Measurements from ENCODE around the gene S100A5. TPM values are rescaled to one million over a fixed set of nuclear protein-coding genes. Genes with fewer than 3 reads are reported as not detected.

Gene S100A5
- total and polyA plus RNA-seq, 9 of the 15 experiments (the other 6 are each of a cell fraction or from before 2014, with no cell fraction given), result 0.56 to 1.4 (median 0.64) TPM; not detected in 5

GRCh38 chr1:153561466-153561985 lies 20.8 kb upstream of the S100A5 start:
- peaks cover 13% of the 10 kb centered on the region in 2 experiments for H3K4me1 ChIP-seq (replicated peaks in 1 of 2; ENCODE audit: control insufficient read depth in 2 of 2, insufficient read depth in 2 of 2, low read length in 2 of 2)
- WGBS (ENCODE audit: insufficient coverage, low coverage, missing lambda C conversion rate), result 69% methylated on average over 3 of the region's 3 CpGs
- intact Hi-C loops (cut with micrococcal nuclease), result no loop called here

More at GRCh38 chr1:153561466-153561985, 20.8 kb upstream of the S100A5 start:
- TF ChIP-seq MAFK (IDR thresholded peaks at IDR 0.05; ENCODE audit: low read length) (no peak), GABPB2 (CRISPR knock-in tag; conservative IDR thresholded peaks at IDR 0.05) (no peak), CBFB (CRISPR knock-in tag; IDR thresholded peaks at IDR 0.05) (no peak), ZNF347 (CRISPR knock-in tag; IDR thresholded peaks at IDR 0.05; ENCODE audit: low read depth) (no peak), POLR3G (IDR thresholded peaks at IDR 0.05; ENCODE audit: extremely low read depth, insufficient read length, insufficient replicate concordance) (no peak), SREBF2 (CRISPR knock-in tag; IDR thresholded peaks at IDR 0.05) (no peak), MAZ (CRISPR knock-in tag; conservative IDR thresholded peaks at IDR 0.05 in 1 of 2, IDR thresholded peaks at IDR 0.05 in 1 of 2) (no peak), RBM39 (optimal IDR thresholded peaks at IDR 0.05; ENCODE audit: low read depth, low read length) (no peak), ATF7 (IDR thresholded peaks at IDR 0.05) (no peak), MED1 (CRISPR knock-in tag; IDR thresholded peaks at IDR 0.05; ENCODE audit: borderline replicate concordance) (no peak), ZNF431 (CRISPR knock-in tag; IDR thresholded peaks at IDR 0.05) (no peak), ZNF436 (CRISPR knock-in tag; IDR thresholded peaks at IDR 0.05) (no peak), NELFE (IDR thresholded peaks at IDR 0.05; ENCODE audit: insufficient read depth, insufficient read length) (no peak), SMC3 (conservative IDR thresholded peaks at IDR 0.05; ENCODE audit: insufficient read depth, low read depth, low read length) (no peak), EGR1 (conservative IDR thresholded peaks at IDR 0.05) (no peak), TSC22D4 (tag; IDR thresholded peaks at IDR 0.05) (no peak), DDX20 (tag; IDR thresholded peaks at IDR 0.05; ENCODE audit: low read depth) (no peak)
- TF ChIP-seq, protein P1, sequence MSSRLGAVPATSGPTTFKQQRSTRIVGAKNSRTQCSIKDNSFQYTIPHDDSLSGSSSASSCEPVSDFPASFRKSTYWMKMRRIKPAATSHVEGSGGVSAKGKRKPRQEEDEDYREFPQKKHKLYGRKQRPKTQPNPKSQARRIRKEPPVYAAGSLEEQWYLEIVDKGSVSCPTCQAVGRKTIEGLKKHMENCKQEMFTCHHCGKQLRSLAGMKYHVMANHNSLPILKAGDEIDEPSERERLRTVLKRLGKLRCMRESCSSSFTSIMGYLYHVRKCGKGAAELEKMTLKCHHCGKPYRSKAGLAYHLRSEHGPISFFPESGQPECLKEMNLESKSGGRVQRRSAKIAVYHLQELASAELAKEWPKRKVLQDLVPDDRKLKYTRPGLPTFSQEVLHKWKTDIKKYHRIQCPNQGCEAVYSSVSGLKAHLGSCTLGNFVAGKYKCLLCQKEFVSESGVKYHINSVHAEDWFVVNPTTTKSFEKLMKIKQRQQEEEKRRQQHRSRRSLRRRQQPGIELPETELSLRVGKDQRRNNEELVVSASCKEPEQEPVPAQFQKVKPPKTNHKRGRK (tag; IDR thresholded peaks at IDR 0.05), result no peak
- TF ChIP-seq, protein P2, sequence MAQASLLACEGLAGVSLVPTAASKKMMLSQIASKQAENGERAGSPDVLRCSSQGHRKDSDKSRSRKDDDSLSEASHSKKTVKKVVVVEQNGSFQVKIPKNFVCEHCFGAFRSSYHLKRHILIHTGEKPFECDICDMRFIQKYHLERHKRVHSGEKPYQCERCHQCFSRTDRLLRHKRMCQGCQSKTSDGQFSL (CRISPR knock-in tag; IDR thresholded peaks at IDR 0.05), result no peak
- TF ChIP-seq, protein P2 (tag; IDR thresholded peaks at IDR 0.05), result no peak
- Histone ChIP-seq H2AFZ (ENCODE audit: low read depth, low read length) (no peak overlapping the region), H3K79me2 (ENCODE audit: control insufficient read depth, insufficient read depth, low read length) (no peaks in the 10 kb centered on the region), H3K9ac (ENCODE audit: insufficient read depth in 1 of 2, low read depth in 2 of 2, low read length in 2 of 2) (peak overlapping the region in 1 of 2 experiments; percentile 62; a peak in 1 of 4 replicates), H3K9me3 (replicated peaks; ENCODE audit: control insufficient read depth, insufficient read depth, low read depth, low read length) (no peaks in the 10 kb centered on the region), H3K36me3 (ENCODE audit: control insufficient read depth, insufficient read depth, low read length) (no peaks in the 10 kb centered on the region), H3K4me2 (ENCODE audit: insufficient read depth, low read length) (no peak overlapping the region), H3K9me1 (ENCODE audit: control insufficient read depth, insufficient read depth, low read length) (peaks cover 6% of the 10 kb centered on the region), H3K4me3 (no peak overlapping the region), H3K27me3 (ENCODE audit: control insufficient read depth in 2 of 2, insufficient read depth in 2 of 2, low read length in 2 of 2) (no peaks in the 10 kb centered on the region), H4K20me1 (replicated peaks; ENCODE audit: control insufficient read depth, insufficient read depth, low read length) (no peaks in the 10 kb centered on the region), H3K27ac (ENCODE audit: extremely low read depth, low read depth, low read length) (no peak overlapping the region)
- POLR2A ChIA-PET, result interaction anchor here (0.6 to 2.2 kb wide), 5 partner anchors 11 to 65 kb away, joined by 3 to 8 read pairs (median 4); no protein-coding TSS in a partner anchor
- CTCF ChIA-PET (ENCODE audit: low intra/inter-chr PET ratio), result no interaction called here
- DNase-seq (ENCODE audit: extremely low read depth in 1 of 4, low spot score in 3 of 4) (no peak), ATAC-seq (no peak), FAIRE-seq (no peak)
- no TSS peak for BruUV-seq (replicated peaks)
- in situ Hi-C loops (cut with MboI), result loop anchor here (10.0 kb wide), 1 partner anchor 47 kb away; no protein-coding TSS in a partner anchor

All from K562 (cell line).